GM18868 (cell line): ENCODE data around the gene TRIM67.
"Not testable (repeated sequence)": the region's sequence is repeated elsewhere in the genome, so short reads cannot be mapped to it uniquely, and the experiment has no call there.

Experiments used
- ATAC-seq: cut with Tn5 transposase; IDR thresholded peaks from one replicate; pipeline ENCODE4 v1.9.1; 2021; ENCODE audit warnings: mild to moderate bottlenecking, moderate library complexity; ENCODE audit not compliant: unreplicated experiment

TRIM67 gene

DNA sequence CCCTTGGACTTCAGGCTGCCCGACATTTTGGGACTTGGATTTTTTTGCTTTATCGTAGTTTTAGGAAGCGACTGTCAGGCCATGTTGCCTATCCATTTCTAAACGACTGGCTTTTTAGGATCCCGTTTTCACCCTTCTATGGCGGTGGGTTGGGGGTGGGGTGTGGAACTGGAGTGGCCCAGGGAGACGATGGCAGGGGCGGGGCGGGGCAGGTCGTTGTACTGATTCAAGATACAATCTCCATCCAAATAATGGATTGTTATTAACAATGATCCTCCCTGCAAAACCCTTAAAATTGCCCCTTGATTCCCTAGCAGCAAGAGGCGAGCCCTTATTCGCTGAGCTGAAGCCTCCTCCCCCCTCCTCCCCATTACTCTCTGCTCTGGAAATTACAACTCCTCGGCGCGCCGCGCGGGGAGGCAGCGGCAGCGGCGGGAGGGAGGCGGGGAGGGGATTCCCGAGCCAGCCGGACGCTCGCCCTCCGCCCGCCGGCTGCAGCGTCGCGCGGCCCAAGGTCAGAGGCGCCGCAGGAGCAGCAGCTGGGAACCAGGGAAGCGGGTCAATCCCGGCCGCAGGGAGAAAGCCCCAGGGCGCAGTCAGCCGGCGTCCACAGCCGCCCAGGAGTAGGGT lies at the start of gene TRIM67:
Gene TRIM67 (plus strand): TSS at position 392 of the 630 bp plus-strand sequence. CDS start 912 bp downstream, outside the sequence.
- ATAC-seq: no peak

- ATAC-seq: no peak
These were observed 45.1 kb upstream of the TRIM67 start for GRCh38 chr1:231116738-231117137.

- ATAC-seq: no peak
These were observed 43.0 kb upstream of the TRIM67 start for GRCh38 chr1:231118704-231119453.

- no peak for ATAC-seq
These were observed 40.3 kb upstream of the TRIM67 start for GRCh38 chr1:231121533-231121932.

DNA sequence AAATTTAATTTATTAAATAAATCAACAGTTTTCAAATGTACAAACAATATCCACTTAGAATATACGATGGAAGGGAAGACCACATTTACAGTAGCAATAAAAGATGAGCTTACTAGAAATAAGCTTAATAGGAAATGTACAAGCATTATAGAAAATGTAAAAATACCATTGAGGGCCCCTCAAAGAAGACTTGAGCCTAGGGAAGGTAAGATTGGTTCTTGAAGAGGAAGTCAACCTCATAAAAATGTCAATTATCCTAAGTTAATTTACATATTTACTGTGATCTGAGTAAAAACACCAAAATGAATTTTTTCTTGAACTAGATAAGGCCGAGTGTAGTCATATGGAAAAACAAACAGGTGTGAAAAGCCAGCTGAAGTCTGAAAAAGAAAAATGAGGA lies 39.7 kb upstream of the TRIM67 start:
- no peak for ATAC-seq

DNA sequence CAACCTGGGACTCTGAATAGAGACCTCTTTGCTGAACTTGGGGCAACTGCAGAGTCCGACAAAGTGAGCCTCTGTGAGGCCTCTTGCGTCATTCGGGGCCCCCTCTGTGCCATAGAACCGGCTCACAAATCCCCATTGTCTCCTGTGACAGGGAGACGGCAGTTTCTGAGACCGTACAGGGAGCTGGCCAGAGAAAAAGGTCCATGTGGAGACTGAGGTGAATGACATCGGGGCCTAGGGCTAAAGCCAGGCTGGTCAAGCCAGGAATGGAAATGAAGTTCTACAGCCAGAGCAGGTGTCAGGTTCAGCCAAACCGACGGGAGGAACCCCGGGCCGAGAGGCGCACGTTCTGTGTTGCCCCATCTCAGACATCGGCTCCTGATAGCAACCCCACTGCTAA lies 37.1 kb upstream of the TRIM67 start:
- ATAC-seq: no peak

DNA sequence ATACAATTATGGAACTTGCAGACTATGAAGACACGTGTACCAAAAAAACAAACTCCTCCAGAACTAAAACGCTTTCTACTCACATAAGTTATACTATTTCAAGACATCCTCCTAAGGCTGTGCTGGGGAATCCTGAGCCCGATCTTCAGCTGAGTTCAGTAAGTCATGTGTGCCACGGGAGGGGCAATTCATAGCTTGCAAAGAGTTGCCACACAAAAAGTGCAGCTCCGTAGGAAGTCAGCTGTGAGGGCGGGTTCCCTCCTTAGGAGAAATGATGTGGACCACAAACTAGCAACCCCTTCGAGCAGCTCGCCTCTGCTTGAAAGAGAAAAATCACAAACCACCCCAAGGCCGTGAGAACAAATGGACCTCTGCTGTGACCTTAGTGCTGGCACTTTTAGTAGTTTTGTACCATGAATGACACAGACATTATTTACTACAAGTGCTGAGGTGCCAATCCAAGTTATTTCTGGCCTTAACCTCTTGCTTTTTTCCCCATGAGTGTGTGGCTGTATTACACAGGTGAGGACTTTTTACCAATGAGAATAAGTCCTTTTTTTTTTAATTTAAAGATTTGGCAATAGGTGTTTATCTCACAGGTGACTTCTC lies 35.8 kb upstream of the TRIM67 start:
- ATAC-seq: no peak

DNA sequence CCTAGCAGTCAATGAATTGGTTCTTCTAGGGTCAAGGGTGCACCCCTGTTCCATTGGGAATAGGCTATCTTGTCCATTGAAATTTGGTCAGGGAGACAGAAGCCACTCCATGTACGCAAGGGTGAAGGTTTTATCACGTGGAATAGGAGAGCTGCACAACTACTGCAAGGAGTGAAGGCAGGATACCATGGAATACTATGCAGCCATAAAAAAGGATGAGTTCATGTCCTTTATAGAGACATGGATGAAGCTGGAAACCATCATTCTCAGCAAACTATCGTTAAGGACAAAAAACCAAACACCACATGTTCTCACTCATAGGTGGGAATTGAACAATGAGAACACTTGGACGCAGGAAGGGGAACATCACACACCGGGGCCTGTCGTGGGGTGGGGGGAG lies 34.8 kb upstream of the TRIM67 start:
- not testable (repeated sequence) for ATAC-seq

GRCh38 chr1:231128471-231128870 lies 33.4 kb upstream of the TRIM67 start:
- ATAC-seq: not testable (repeated sequence)

DNA sequence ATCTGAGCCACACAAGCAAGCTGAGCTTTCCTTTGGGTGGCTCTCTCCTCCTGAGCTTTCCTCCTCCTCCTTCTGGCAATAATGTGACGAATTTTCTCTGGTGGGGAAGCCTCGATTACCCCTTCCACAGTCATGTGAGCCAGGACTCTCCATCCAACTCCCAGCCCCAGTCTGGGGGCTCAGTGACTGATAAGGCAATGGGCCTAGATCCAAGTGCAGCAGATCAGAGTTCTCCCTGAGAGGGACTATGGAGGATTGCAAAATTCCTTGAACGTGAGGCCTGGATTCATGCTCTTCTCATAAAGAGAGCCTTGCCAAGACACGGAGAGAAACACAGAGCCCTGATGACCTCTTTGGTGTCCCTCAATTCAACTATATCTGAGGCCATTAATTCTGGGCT lies 31.3 kb upstream of the TRIM67 start:
- no peak for ATAC-seq

- ATAC-seq: not testable (repeated sequence)
These were observed 29.3 kb upstream of the TRIM67 start for GRCh38 chr1:231132591-231132990.

DNA sequence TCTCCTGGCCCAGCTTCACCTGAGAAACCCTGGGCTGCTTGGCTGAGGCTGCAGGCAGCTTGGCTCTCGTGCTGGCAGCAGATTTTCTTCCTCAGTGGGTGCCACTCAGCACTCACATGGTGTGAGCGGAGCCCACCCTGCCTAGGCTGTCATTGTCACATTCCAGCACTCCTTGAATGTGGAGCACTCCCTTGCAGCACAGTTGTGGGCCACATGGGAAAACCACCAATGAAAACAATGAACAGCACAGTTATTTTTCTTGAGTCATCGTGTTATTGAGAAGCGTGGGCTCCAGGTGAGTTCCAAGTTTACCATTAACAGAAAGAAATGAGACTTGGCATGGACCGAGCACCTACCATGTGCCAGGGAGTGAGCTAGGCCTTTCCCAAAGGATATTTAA lies 27.2 kb upstream of the TRIM67 start:
- ATAC-seq: no peak

- no peak for ATAC-seq
These were observed 23.6 kb upstream of the TRIM67 start for GRCh38 chr1:231138236-231138635.

DNA sequence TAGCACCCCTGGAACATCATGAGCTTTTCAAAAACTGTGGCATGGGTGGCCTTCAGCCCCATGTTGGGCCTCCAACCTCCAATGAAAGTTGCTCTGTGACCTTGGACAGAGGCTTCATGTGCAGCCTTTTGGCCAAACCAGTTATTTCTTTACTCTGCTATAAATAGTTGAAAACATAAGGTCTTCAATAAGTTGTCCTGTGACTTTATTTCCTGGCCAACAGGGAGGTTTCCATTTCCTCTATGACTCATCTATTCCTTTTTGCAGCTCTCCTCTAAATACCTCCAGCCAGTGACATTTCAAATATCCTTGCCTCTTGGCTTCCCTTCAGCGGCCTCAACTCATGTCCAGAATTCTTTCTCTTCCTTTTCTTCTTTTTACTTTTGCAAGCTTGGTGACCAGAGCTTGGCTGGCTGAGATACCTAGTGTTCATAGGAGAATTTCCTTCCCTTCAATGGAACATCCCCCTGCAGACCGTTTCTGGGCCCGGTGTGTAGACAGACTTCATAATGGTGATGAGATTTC lies 22.7 kb upstream of the TRIM67 start:
- no peak for ATAC-seq

DNA sequence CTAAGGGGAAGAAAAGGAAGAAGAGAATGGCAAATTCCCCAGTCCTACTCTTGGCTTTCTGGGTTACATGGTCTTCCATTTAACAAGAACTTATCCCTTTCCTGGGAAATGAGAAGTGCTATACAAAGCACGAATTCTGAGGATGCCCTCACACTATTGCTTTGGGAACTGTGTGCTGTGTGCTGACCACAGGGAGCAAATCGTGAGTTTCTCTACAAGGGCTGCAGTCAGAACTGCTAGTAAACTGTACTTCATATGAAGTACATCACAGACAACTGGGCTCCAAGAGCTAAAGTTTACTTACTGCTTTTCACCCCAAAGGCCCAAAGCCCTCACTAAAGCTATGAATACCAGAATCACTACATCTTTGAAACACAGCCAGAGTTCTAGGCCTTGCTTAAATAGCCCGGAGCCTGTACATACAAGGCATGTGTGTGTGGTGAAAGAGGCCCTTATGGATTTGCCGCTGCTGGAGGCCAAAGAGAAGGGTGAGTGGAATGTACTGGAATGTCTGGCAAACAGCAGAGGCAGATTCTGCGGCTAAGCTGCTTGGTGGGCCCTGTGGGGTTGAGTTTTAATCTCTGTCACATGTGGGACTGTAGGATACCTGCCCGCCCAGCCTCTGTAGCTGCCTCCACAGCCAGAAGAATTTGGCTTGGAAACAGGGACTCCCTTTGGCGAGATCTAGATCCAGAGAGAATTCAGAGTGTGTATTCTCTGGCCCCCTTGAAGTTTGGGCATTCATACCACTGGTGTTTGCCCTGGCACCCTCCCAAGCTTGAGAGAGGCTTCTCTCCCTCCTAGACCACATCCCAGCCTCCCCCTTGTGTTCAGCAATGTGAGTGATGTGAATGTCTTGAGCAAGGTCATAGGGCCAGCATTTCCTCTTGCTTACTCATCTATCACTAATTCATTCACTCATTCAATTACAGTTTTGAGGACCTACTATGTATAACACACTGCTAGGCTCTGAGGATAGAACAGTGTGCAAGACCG lies 21.9 kb upstream of the TRIM67 start:
- no peak for ATAC-seq

DNA sequence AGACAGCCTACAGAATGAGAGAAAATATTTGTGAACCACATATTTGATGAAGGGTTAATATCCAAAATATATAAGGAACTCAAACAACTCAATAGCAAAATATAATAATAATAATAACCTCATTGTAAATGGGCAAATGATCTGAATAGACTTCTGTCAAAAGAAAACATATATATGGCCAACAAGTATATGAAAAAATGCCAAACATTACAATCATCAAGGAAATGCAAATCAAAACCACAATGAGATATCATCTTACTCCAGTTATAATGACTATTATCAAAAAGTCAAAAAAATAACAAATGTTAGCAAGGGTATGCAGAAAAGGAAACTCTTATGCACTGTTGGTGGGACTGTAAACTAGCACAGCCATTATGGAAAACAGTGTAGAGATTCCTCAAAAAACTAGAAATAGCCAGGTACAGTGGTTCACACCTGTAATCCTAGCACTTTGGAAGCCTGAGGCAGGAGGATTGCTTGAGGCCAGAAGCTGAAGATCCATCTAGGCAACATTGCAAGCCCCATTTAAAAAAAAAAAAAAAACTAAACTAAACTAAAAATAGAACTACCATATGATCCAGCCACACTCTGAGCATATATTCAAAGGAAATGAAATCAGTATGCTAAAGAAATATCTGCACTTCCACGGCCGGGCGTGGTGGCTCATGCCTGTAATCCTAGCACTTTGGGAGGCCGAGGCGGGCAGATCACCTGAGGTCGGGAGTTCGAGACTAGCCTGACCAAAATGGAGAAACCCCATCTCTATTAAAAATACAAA lies 17.3 kb upstream of the TRIM67 start:
- ATAC-seq: no peak

- no peak for ATAC-seq
These were observed 14.0 kb upstream of the TRIM67 start for GRCh38 chr1:231147896-231148295.

- ATAC-seq: no peak
These were observed 10.0 kb upstream of the TRIM67 start for GRCh38 chr1:231151811-231152210.

DNA sequence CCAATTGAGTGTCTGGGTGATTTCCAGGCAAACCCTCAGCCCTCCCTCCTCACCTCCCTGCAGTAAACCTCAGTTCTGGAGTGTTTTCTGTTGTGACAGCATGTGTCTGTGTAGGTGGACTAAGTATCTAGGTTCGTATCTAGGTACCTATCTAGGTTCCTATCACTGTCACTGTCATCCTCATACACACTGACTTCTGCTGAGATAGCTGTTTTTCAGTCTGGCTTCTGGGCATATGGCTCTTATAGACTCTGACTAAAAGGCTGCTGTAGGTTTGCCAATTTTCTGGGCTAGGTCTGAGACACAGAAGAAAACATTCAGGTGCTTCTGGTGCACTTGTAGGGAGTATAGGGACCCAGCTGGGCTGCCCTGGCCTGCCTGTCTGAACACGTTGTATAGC lies 8.1 kb upstream of the TRIM67 start:
- no peak for ATAC-seq

GRCh38 chr1:231155808-231156207 lies 6.0 kb upstream of the TRIM67 start:
- no peak for ATAC-seq
